IPS DF 6.9 (cell line): Measurements from ENCODE around the gene MYB.

Experiments used
- DNase-seq: peaks from one replicate; pipeline ENCODE4 v3.0.0-alpha.2; 2013; ENCODE audit warnings: low read depth, low spot score
- H3K27ac ChIP-seq: one replicate; pipeline ENCODE4 v1.5.1; 2013; ENCODE audit warnings: low read length, control low read depth
- H3K27me3 ChIP-seq: 2 replicates; pipeline ENCODE4 v1.6.1; 2013; ENCODE audit warnings: mild to moderate bottlenecking, low read length; ENCODE audit not compliant: control insufficient read depth, insufficient read depth
- H3K36me3 ChIP-seq: 2 replicates; pipeline ENCODE4 v1.6.1; 2013; ENCODE audit warnings: low read length; ENCODE audit not compliant: control insufficient read depth, insufficient read depth
- H3K4me1 ChIP-seq: 2 replicates; pipeline ENCODE4 v1.6.1; 2013; ENCODE audit warnings: low read length; ENCODE audit not compliant: control insufficient read depth, insufficient read depth
- H3K4me3 ChIP-seq: 2 replicates; pipeline ENCODE4 v1.5.1; 2013; ENCODE audit warnings: mild to moderate bottlenecking, low read length
- H3K9me3 ChIP-seq: 2 replicates; pipeline ENCODE4 v1.6.1; 2013; ENCODE audit warnings: low read length, inconsistent platforms; ENCODE audit not compliant: control insufficient read depth, insufficient read depth
- WGBS: extraction: QIAGEN DNeasy Blood & Tissue Kit; methylation state at CpG from one replicate; pipeline ENCODE4 v1.1.7; 2013; ENCODE audit warnings: mixed read lengths, missing lambda C conversion rate; ENCODE audit not compliant: insufficient read length, insufficient coverage; 5-methylcytosine and 5-hydroxymethylcytosine counted together

MYB gene

DNA sequence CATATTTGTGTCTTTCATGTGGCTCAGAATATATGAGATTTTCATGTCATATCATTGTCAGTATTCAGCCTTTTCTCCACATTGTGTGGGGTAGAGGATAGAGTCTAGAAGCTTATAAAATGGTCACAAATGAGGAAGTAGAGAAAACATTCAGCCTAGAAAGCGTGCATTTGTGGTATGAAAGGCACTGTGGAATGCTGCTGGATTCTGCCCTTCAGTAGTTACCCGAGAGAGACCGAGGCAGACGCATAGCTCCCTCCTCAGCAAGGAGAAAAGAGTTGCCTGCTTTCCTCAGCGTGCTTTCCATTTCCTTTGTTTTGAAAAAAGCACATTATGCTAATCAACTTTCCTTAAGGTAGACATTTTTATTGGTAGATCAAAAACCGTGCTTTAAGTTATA is 28.7 kb downstream of the MYB start:
- Histone ChIP-seq H3K4me1 (no peaks in the 10 kb centered on the region; the same call in 1 of the 2 replicates), H3K9me3 (no peaks in the 10 kb centered on the region), H3K4me3 (no peak overlapping the region), H3K36me3 (no peaks in the 10 kb centered on the region), H3K27me3 (no peaks in the 10 kb centered on the region), H3K27ac (no peak overlapping the region)
- WGBS = no CpG with 5 or more reads among the region's 6 CpGs
- DNase-seq = no peak

DNA sequence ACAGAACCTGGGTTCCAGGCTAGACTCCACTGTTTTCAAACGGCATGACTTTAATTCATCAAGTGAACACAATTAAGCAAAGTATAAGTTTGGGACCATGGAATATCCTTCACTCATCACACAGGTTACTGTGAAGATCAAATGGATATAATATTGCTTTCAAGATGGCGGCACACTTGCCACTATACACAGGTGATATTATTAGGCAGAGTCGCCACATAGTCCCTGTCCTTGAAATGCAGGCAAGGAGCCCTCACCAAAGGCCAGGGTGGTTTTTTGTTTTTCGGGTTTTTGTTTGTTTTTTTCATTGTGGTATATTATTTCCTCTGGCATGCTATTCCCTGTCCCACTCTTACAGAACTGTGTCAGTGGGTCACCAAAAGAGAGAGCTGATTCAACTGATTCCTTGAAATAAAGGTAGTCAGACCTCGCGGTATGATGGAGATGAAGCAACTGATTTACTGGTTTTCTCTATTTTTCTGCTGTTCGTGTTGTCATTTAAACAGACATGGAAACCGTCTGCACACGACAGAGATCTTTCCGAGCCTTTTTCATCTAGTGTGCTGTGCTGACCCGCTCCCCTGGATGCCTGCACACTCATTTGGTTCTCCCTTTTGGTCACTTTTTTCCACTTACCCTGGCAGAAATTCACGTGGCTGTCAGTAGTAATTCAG is 29.7 kb downstream of the MYB start:
- H3K27me3 ChIP-seq = no peaks in the 10 kb centered on the region
- H3K9me3 ChIP-seq = no peaks in the 10 kb centered on the region
- no CpG with 5 or more reads among the region's 12 CpGs for WGBS
- H3K4me3 ChIP-seq = no peak overlapping the region
- no peak for DNase-seq
- no peak overlapping the region for H3K27ac ChIP-seq
- H3K4me1 ChIP-seq = no peaks in the 10 kb centered on the region; the same call in 1 of the 2 replicates
- no peaks in the 10 kb centered on the region for H3K36me3 ChIP-seq

DNA sequence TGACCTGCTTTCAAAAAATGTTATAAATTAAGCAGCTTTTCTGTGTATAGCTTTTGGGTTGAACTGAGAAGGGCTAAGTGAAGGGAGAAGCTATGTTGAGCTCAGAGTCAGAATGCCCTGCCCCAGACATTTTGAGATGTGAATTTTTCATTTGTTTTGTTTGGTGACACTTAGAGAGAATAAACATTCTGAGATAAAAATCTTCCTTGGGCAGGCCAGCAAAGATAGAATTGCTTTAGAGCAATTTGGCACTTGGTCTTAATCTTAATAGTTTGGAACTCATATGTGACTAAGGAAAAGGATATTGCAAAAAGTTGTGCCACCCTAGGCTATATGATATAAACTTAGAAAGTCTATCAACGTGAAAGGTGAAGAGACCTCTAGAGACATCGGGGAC is 30.2 kb downstream of the MYB start:
- WGBS = no CpG with 5 or more reads among the region's 2 CpGs
- no peaks in the 10 kb centered on the region for H3K36me3 ChIP-seq
- H3K27me3 ChIP-seq = no peaks in the 10 kb centered on the region

DNA sequence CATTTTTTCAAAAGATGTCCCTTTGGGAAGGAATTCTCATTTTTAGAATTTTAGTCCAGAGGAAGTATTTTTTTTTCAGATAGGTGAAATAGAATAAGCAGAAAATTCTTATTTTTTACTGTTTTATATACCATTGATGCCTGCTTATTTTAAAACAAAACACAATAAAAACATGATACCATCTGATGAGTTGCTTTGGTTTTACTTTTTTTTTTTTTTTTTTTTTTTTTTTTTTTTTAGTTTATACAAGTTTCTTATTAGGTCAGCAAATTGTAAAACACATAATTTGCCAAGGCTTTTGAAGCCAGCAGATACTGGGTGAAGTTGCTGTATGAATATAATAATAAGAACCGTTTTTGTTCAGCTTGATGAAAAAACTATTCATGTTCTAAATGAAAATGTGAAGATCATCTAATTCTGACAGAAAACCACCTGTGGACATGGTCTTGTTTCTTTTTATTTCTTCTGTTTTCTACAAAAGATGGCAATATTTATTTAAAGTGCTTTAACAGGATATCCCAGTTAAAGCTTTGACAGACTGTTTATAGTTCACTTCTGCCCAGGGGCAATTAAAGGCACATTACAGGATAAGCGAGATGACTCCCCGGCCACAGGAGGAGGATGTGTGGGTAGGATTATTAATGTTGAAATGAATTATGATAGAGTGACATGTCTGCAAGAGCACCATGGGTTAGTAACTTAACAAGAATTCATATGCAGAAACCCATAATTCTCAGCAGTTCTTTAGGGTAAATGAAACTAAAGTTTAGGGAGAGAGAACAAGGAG is 31.1 kb downstream of the MYB start:
- Histone ChIP-seq H3K27ac (no peak overlapping the region), H3K27me3 (no peaks in the 10 kb centered on the region), H3K4me3 (no peak overlapping the region), H3K4me1 (no peaks in the 10 kb centered on the region; the same call in 1 of the 2 replicates), H3K36me3 (no peaks in the 10 kb centered on the region), H3K9me3 (no peaks in the 10 kb centered on the region)
- DNase-seq = no peak
- WGBS = no CpG with 5 or more reads among the region's 3 CpGs

More for the DNA sequence above, 30.2 kb downstream of the MYB start:
- DNase-seq = no peak
- Histone ChIP-seq H3K27ac (no peak overlapping the region), H3K9me3 (no peaks in the 10 kb centered on the region), H3K4me3 (no peak overlapping the region), H3K4me1 (no peaks in the 10 kb centered on the region; the same call in 1 of the 2 replicates)

DNA sequence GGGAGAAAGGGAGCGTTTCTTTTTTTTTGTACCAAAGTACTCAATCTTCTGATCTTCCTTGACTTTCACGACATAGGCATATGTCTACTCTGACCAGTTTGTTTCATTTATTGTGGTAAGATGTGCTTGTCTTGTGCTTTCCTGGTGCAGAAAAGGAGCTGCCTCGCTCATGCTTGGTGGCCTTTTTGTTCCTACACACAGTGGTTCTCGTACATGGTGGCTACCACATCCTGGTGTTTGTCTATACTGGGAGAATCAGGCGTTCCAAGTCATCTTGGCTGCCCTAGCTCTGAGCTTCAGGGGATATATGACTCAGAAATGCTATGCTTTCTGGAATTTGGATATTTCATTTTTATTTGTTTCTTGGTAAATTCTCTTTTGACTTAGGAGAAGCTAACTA is 31.8 kb downstream of the MYB start:
- Histone ChIP-seq H3K36me3 (no peaks in the 10 kb centered on the region), H3K27me3 (no peaks in the 10 kb centered on the region), H3K9me3 (no peaks in the 10 kb centered on the region), H3K27ac (no peak overlapping the region), H3K4me1 (no peaks in the 10 kb centered on the region; the same call in 1 of the 2 replicates), H3K4me3 (no peak overlapping the region)
- no peak for DNase-seq
- WGBS = no CpG with 5 or more reads among the region's 5 CpGs

DNA sequence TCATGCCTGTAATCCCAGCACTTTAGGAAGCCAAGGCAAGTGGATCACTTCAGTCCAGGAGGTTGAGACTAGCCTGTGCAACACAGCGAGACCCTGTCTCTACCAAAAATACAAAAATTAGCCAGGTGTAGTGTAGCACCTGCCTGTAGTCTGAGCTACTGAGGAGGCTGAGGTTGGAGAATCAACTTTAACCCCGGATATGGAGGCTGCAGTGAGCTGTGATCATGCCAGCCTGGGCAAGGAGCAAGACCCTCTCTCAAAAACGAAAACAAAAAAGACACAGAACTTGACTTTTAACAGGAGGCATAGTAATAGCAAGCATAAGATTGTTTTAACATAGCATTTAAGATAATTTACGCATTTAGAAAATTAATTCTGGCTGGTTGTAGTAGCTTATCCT is 32.5 kb downstream of the MYB start:
- no peak overlapping the region for H3K4me3 ChIP-seq

DNA sequence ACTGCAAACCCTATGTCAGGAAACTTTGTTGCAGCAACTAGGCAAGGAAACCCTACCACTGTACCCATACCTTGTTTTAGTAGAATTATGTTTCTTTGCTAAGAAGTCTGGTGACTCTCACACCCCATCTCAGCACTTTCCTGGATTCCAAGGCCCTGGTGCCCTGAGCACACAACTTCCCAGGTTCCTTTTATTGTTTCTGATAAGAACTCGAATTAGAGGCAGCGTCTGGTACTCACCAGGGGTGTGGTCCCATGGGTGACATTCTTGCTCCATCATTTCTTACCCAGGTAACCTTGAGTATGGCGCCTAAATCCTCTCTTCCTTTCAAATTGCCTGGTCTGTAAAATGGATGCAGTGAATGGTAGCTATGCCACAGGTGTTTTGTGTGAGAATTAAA is 34.1 kb downstream of the MYB start:
- Histone ChIP-seq H3K36me3 (no peaks in the 10 kb centered on the region), H3K4me1 (no peaks in the 10 kb centered on the region), H3K27me3 (no peaks in the 10 kb centered on the region), H3K4me3 (no peak overlapping the region), H3K9me3 (no peaks in the 10 kb centered on the region), H3K27ac (no peak overlapping the region)
- WGBS = no CpG with 5 or more reads among the region's 3 CpGs
- DNase-seq = no peak

More for the DNA sequence above, 32.5 kb downstream of the MYB start:
- H3K4me1 ChIP-seq = no peaks in the 10 kb centered on the region; the same call in 1 of the 2 replicates
- WGBS = no CpG with 5 or more reads among the region's 4 CpGs
- no peaks in the 10 kb centered on the region for H3K36me3 ChIP-seq
- no peak overlapping the region for H3K27ac ChIP-seq
- DNase-seq = no peak
- H3K9me3 ChIP-seq = no peaks in the 10 kb centered on the region
- no peaks in the 10 kb centered on the region for H3K27me3 ChIP-seq

DNA sequence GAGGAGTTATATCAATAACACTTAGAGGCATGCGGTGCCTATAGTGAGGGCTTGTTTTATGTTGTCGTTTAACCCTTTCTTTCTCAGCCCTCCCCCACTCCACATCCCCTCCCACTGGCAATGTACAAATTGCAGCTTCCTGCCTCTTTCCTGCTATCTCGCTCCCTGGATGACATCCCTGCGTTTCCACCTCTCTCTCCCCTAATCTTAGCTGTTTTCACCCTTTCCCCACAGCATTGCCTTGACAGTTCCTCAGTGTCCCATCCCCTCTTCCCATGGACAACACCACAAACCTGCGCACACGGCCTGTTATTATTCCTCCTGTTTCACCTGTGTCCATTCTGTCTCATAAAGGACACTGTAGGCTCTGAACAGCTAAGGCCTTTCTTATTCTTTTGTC is 34.5 kb downstream of the MYB start:
- no peaks in the 10 kb centered on the region for H3K27me3 ChIP-seq
- H3K27ac ChIP-seq = no peak overlapping the region
- no peak for DNase-seq
- H3K9me3 ChIP-seq = no peaks in the 10 kb centered on the region
- no CpG with 5 or more reads among the region's 6 CpGs for WGBS
- H3K36me3 ChIP-seq = no peaks in the 10 kb centered on the region
- H3K4me3 ChIP-seq = no peak overlapping the region
- no peaks in the 10 kb centered on the region for H3K4me1 ChIP-seq

DNA sequence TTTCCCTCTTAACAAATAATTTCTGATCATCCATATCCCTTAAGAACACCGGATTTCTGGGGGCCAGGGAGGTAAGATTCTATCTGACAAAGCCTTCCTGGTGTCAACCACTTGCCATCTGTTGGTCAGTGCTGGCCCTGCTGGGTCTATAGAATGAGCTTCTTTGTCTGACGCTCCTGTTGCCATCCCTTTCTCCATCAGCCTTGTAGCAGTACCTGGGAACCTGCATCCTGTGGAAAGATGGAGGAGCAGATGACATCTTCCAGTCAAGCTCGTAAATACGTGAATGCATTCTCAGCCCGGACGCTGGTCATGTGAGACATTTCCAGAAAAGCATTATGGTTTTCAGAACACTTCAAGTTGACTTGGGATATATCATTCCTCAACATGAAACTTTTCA is 36.6 kb downstream of the MYB start:
- no peaks in the 10 kb centered on the region for H3K36me3 ChIP-seq
- DNase-seq = no peak
- H3K4me1 ChIP-seq = no peaks in the 10 kb centered on the region
- no peaks in the 10 kb centered on the region for H3K27me3 ChIP-seq
- WGBS = no CpG with 5 or more reads among the region's 6 CpGs
- no peaks in the 10 kb centered on the region for H3K9me3 ChIP-seq
- H3K27ac ChIP-seq = no peak overlapping the region
- no peak overlapping the region for H3K4me3 ChIP-seq

DNA sequence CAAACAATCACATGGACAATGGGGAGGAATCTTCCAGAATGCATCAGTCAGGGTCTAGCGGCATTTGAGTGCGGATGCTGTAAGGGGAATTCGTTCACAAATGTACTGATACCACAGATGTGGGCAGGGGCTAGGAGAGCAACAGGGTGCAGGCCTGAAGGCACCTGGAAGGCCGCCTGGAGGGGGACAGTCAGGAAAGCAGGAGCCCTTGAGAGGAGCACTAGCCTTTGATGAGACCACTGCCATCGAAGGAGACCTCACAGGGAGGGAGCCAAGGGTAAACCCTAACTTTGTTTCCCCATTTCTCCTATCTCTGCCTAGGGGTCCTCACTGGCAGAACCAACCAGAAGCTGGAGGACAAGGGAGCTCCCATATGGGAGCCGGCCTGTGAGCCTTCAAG is 38.2 kb downstream of the MYB start:
- WGBS = no CpG with 5 or more reads among the region's 6 CpGs
- H3K9me3 ChIP-seq = no peaks in the 10 kb centered on the region
- no peak overlapping the region for H3K4me3 ChIP-seq
- DNase-seq = no peak
- H3K4me1 ChIP-seq = no peaks in the 10 kb centered on the region
- no peaks in the 10 kb centered on the region for H3K27me3 ChIP-seq
- no peaks in the 10 kb centered on the region for H3K36me3 ChIP-seq
- H3K27ac ChIP-seq = no peak overlapping the region
